ENCODE results near the gene POU2F1.

GRCh38 chr1:167280912-167281311, 60.2 kb downstream of the POU2F1 start:
- no peak for TF ChIP-seq CTCF (IDR thresholded peaks at IDR 0.05; ENCODE audit: low read length)
- TF ChIP-seq EZH2phosphoT487 (IDR thresholded peaks at IDR 0.05; ENCODE audit: low read length) = no peak
- TF ChIP-seq EZH2 (optimal IDR thresholded peaks at IDR 0.05; ENCODE audit: low read depth, low read length) = no peak
